ENCODE results near the gene DUSP1. TPM values are rescaled to one million over a fixed set of nuclear protein-coding genes. Genes with fewer than 3 reads are reported as not detected.
A peak's percentile ranks its signal among the peaks of the same experiment; 100 is the strongest.

Gene DUSP1
- total RNA-seq, 1 experiment from 2014 or later, result 594 TPM

- ChIA-PET POLR2A (interaction anchor here (0.7 to 2.7 kb wide), 14 partner anchors 9 to 243 kb away, joined by 3 to 35 read pairs (median 6); partner anchors contain the start of genes ATP6V0E1 and DUSP1), CTCF (interaction anchor here (0.8 to 1.8 kb wide), 6 partner anchors 17 to 107 kb away, joined by 3 to 7 read pairs (median 4); no protein-coding TSS in a partner anchor)
- Mint-ChIP-seq H3K27ac (ENCODE audit: low read depth, unreplicated experiment) (peak overlapping the region; percentile 95), H3K27me3 (ENCODE audit: insufficient read depth, unreplicated experiment) (no peaks in the 10 kb centered on the region), H3K4me3 (ENCODE audit: unreplicated experiment) (no peak overlapping the region), H3K36me3 (ENCODE audit: insufficient read depth, unreplicated experiment) (peaks cover 6% of the 10 kb centered on the region), H3K4me1 (ENCODE audit: insufficient read depth, unreplicated experiment) (peaks cover 23% of the 10 kb centered on the region), H3K9me3 (ENCODE audit: unreplicated experiment) (no peaks in the 10 kb centered on the region)
- no TSS peak for BruUV-seq (replicated peaks)
- intact Hi-C loops (cut with micrococcal nuclease), result no loop called here
- TF ChIP-seq, protein P1, sequence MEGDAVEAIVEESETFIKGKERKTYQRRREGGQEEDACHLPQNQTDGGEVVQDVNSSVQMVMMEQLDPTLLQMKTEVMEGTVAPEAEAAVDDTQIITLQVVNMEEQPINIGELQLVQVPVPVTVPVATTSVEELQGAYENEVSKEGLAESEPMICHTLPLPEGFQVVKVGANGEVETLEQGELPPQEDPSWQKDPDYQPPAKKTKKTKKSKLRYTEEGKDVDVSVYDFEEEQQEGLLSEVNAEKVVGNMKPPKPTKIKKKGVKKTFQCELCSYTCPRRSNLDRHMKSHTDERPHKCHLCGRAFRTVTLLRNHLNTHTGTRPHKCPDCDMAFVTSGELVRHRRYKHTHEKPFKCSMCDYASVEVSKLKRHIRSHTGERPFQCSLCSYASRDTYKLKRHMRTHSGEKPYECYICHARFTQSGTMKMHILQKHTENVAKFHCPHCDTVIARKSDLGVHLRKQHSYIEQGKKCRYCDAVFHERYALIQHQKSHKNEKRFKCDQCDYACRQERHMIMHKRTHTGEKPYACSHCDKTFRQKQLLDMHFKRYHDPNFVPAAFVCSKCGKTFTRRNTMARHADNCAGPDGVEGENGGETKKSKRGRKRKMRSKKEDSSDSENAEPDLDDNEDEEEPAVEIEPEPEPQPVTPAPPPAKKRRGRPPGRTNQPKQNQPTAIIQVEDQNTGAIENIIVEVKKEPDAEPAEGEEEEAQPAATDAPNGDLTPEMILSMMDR (IDR thresholded peaks at IDR 0.05; ENCODE audit: unreplicated experiment), result no peak
- no peak for DNase-seq (ENCODE audit: unreplicated experiment)
Measured at GRCh38 chr5:172741206-172741582, 29.8 kb downstream of the DUSP1 start.

DNA sequence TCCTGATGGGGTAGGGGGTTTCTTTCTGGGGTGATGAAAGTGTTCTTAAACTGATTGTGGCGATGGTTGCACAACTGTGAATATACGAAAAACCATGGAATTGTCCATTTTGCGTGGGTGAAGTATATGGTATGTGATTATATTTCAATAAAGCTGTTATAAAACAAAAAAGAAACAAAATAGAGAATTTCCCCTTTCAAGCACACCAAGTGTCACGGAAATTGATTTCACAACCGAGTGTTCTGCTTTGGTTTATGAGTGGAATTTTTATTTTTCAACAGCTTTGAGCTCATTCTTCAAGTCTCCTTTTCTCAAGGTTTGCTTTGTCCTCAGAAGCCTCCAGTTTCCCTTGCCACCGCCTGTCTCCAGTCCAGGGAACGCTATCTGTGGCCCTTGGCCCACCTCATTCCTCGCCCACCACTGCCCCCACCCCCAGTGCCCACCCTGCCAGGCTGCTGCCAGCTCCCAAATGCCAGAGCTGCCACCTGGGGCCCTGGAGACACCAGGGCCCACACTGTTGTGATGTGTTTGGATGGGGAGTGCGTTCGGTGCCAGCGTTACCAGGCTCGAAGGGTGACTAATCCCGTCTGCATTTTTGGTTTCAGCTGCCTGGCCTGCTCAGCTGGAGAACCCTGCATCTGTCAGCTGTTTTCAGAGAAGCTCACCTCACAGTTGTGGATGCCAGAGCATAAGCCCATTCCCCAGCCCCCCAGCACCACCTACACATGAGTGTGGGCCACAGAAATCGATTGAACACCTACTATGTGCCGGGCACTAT is 30.4 kb downstream of the DUSP1 start:
- no peak overlapping the region for H3K4me3 Mint-ChIP-seq (ENCODE audit: unreplicated experiment)
- ChIA-PET POLR2A (interaction anchor here (0.7 to 2.7 kb wide), 18 partner anchors 9 to 243 kb away, joined by 3 to 35 read pairs (median 5); partner anchors contain the start of genes ATP6V0E1 and DUSP1), CTCF (interaction anchor here (0.6 to 1.8 kb wide), 11 partner anchors 9 to 291 kb away, joined by 3 to 7 read pairs (median 3); no protein-coding TSS in a partner anchor)
- H3K27ac Mint-ChIP-seq (ENCODE audit: low read depth, unreplicated experiment), result peak overlapping the region; percentile 95
- peaks cover 6% of the 10 kb centered on the region for H3K36me3 Mint-ChIP-seq (ENCODE audit: insufficient read depth, unreplicated experiment)
- intact Hi-C loops (cut with micrococcal nuclease), result loop anchor here (1.0 kb wide), 1 partner anchor 25 kb away; no protein-coding TSS in a partner anchor
- DNase-seq (ENCODE audit: unreplicated experiment), result peak; percentile 91
- no peaks in the 10 kb centered on the region for H3K9me3 Mint-ChIP-seq (ENCODE audit: unreplicated experiment)
- TSS peak; percentile 100 for BruUV-seq (replicated peaks)
- H3K4me1 Mint-ChIP-seq (ENCODE audit: insufficient read depth, unreplicated experiment), result peaks cover 23% of the 10 kb centered on the region
- TF ChIP-seq, protein P1 (IDR thresholded peaks at IDR 0.05; ENCODE audit: unreplicated experiment), result no peak
- H3K27me3 Mint-ChIP-seq (ENCODE audit: insufficient read depth, unreplicated experiment), result no peaks in the 10 kb centered on the region

DNA sequence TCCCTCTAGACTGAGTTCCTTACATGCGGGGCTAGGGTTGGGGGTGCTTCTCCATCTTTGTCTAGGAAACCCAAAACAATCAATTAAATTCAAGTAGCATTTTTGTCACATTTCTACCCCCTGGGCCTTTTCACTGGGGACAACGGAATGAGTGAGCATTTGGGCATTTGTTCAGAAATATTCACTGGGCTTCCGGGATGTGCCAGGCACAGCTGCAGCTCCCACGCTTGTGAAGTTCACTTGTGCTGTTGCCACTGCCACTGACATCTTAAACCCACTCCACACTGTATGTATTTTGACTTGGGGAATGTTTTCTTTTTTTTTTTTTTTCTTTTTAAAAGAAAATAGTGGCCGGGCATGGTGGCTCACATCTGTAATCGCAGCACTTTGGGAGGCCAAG is 31.6 kb downstream of the DUSP1 start:
- TF ChIP-seq, protein P1 (IDR thresholded peaks at IDR 0.05; ENCODE audit: unreplicated experiment), result no peak
- intact Hi-C loops (cut with micrococcal nuclease), result no loop called here
- Mint-ChIP-seq H3K9me3 (ENCODE audit: unreplicated experiment) (no peaks in the 10 kb centered on the region), H3K27me3 (ENCODE audit: insufficient read depth, unreplicated experiment) (no peaks in the 10 kb centered on the region), H3K4me1 (ENCODE audit: insufficient read depth, unreplicated experiment) (peaks cover 24% of the 10 kb centered on the region), H3K4me3 (ENCODE audit: unreplicated experiment) (no peak overlapping the region), H3K36me3 (ENCODE audit: insufficient read depth, unreplicated experiment) (peaks cover 6% of the 10 kb centered on the region), H3K27ac (ENCODE audit: low read depth, unreplicated experiment) (peak overlapping the region; percentile 95)
- no peak for DNase-seq (ENCODE audit: unreplicated experiment)
- BruUV-seq (replicated peaks), result no TSS peak
- ChIA-PET CTCF (no interaction called here), POLR2A (no interaction called here)

GRCh38 chr5:172736508-172737135 is 34.4 kb downstream of the DUSP1 start:
- no peak for DNase-seq (ENCODE audit: unreplicated experiment)
- no peak overlapping the region for H3K4me3 Mint-ChIP-seq (ENCODE audit: unreplicated experiment)
- intact Hi-C loops (cut with micrococcal nuclease), result no loop called here
- H3K4me1 Mint-ChIP-seq (ENCODE audit: insufficient read depth, unreplicated experiment), result peaks cover 48% of the 10 kb centered on the region
- CTCF ChIA-PET, result interaction anchor here (0.6 to 1.3 kb wide), 2 partner anchors 22 to 1168 kb away, joined by 5 read pairs; no protein-coding TSS in a partner anchor
- peaks cover 12% of the 10 kb centered on the region for H3K36me3 Mint-ChIP-seq (ENCODE audit: insufficient read depth, unreplicated experiment)
- POLR2A ChIA-PET, result interaction anchor here (4.3 kb wide), 1 partner anchor 23 kb away, joined by 44 read pairs; no protein-coding TSS in a partner anchor
- H3K27me3 Mint-ChIP-seq (ENCODE audit: insufficient read depth, unreplicated experiment), result no peaks in the 10 kb centered on the region
- no peaks in the 10 kb centered on the region for H3K9me3 Mint-ChIP-seq (ENCODE audit: unreplicated experiment)
- TF ChIP-seq, protein P1 (IDR thresholded peaks at IDR 0.05; ENCODE audit: unreplicated experiment), result no peak
- H3K27ac Mint-ChIP-seq (ENCODE audit: low read depth, unreplicated experiment), result no peak overlapping the region
- no TSS peak for BruUV-seq (replicated peaks)

Data from MCF 10A (cell line).